Ishikawa (cell line): ENCODE data around the gene DPP8.

ENCODE experiments used
- CEBPB ChIP-seq: IDR thresholded peaks from 2 replicates; pipeline ENCODE4 v1.6.1; 2012
- CREB1 ChIP-seq: IDR thresholded peaks from 2 replicates; pipeline ENCODE4 v1.6.1; 2012; ENCODE audit warnings: low read depth
- EGR1 ChIP-seq: IDR thresholded peaks from 2 replicates; pipeline ENCODE4 v1.6.1; 2012
- EP300 ChIP-seq: IDR thresholded peaks from 2 replicates; pipeline ENCODE4 v1.6.1; 2012; ENCODE audit warnings: borderline replicate concordance
- FOXM1 ChIP-seq: IDR thresholded peaks from 2 replicates; pipeline ENCODE4 v1.6.1; 2012; ENCODE audit warnings: low read depth, borderline replicate concordance
- MAX ChIP-seq: IDR thresholded peaks from 2 replicates; pipeline ENCODE4 v1.6.1; 2012
- NFIC ChIP-seq: IDR thresholded peaks from 2 replicates; pipeline ENCODE4 v1.6.1; 2012
- RAD21 ChIP-seq: IDR thresholded peaks from 2 replicates; pipeline ENCODE4 v1.6.1; 2012; ENCODE audit warnings: low read depth
- REST ChIP-seq: IDR thresholded peaks from 2 replicates; pipeline ENCODE4 v1.6.1; 2012; ENCODE audit warnings: low read depth, mild to moderate bottlenecking
- TAF1 ChIP-seq: IDR thresholded peaks from 2 replicates; pipeline ENCODE4 v1.6.1; 2012; ENCODE audit warnings: low read depth, mild to moderate bottlenecking
- TCF12 ChIP-seq: IDR thresholded peaks from 2 replicates; pipeline ENCODE4 v1.6.1; 2012; ENCODE audit warnings: low read depth
- TEAD4 ChIP-seq: IDR thresholded peaks from 2 replicates; pipeline ENCODE4 v1.6.1; 2012
- YY1 ChIP-seq: IDR thresholded peaks from 2 replicates; pipeline ENCODE4 v1.6.1; 2012; ENCODE audit warnings: low read depth
- ZBTB7A ChIP-seq: IDR thresholded peaks from 2 replicates; pipeline ENCODE4 v1.6.1; 2012; ENCODE audit warnings: low read depth
- TF ChIP-seq, protein P1 (sequence below): IDR thresholded peaks from 2 replicates; pipeline ENCODE4 v1.6.1; 2012

The DPP8 gene

GRCh38 chr15:65528461-65529060 is 11.1 kb upstream of the DPP8 start:
- TF ChIP-seq MAX (no peak), NFIC (no peak), CREB1 (no peak), EP300 (no peak), REST (no peak), TAF1 (no peak), TEAD4 (no peak)
- TF ChIP-seq, protein P1, sequence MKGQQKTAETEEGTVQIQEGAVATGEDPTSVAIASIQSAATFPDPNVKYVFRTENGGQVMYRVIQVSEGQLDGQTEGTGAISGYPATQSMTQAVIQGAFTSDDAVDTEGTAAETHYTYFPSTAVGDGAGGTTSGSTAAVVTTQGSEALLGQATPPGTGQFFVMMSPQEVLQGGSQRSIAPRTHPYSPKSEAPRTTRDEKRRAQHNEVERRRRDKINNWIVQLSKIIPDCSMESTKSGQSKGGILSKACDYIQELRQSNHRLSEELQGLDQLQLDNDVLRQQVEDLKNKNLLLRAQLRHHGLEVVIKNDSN, result no peak

GRCh38 chr15:65525622-65526021 is 8.1 kb upstream of the DPP8 start:
- TF ChIP-seq TCF12 (no peak), RAD21 (no peak), NFIC (peak; percentile 47; the same call in 1 of the 2 replicates)
- TF ChIP-seq, protein P1, result no peak

GRCh38 chr15:65524226-65524625 is 6.7 kb upstream of the DPP8 start:
- TF ChIP-seq REST (no peak), NFIC (no peak), TAF1 (no peak), EP300 (no peak), TCF12 (no peak), RAD21 (no peak), CREB1 (no peak), CEBPB (no peak), TEAD4 (no peak), MAX (no peak), EGR1 (no peak)
- TF ChIP-seq, protein P1, result no peak

- no peak for TF ChIP-seq NFIC
- TF ChIP-seq ZBTB7A, result no peak
- TF ChIP-seq RAD21, result no peak
- TF ChIP-seq EGR1, result no peak
- TF ChIP-seq MAX, result no peak
- TF ChIP-seq REST, result no peak
- no peak for TF ChIP-seq YY1
- no peak for TF ChIP-seq CEBPB
- TF ChIP-seq TCF12, result no peak
- TF ChIP-seq TAF1, result no peak
- TF ChIP-seq EP300, result no peak
- no peak for TF ChIP-seq FOXM1
- no peak for TF ChIP-seq CREB1
- TF ChIP-seq, protein P1, result no peak
Measured at GRCh38 chr15:65521350-65521749, 3.9 kb upstream of the DPP8 start.
